ENCODE measurements around the gene SUPT4H1.

The SUPT4H1 gene

GRCh38 chr17:58325289-58325726, 26.7 kb downstream of the SUPT4H1 start:
- H3K4me3 ChIP-seq (ENCODE audit: insufficient read depth, low read depth, low read length, poor library complexity, severe bottlenecking) = no peak overlapping the region
- no peak for DNase-seq
- no peak overlapping the region for H3K27ac ChIP-seq (ENCODE audit: insufficient read depth, low read length, poor library complexity, severe bottlenecking)
- peaks cover 3% of the 10 kb centered on the region for H3K36me3 ChIP-seq (ENCODE audit: control insufficient read depth, insufficient read depth, low read length)
- peaks cover 24% of the 10 kb centered on the region for H3K4me1 ChIP-seq (ENCODE audit: control insufficient read depth, insufficient read depth, low read length, poor library complexity, severe bottlenecking)
- no peaks in the 10 kb centered on the region for H3K9me3 ChIP-seq (ENCODE audit: control insufficient read depth, low read length)
- no peaks in the 10 kb centered on the region for H3K27me3 ChIP-seq (replicated peaks; ENCODE audit: control insufficient read depth, insufficient read depth, low read length, poor library complexity, severe bottlenecking)

GRCh38 chr17:58324409-58325288, 27.4 kb downstream of the SUPT4H1 start:
- DNase-seq = no peak
- Histone ChIP-seq H3K27me3 (replicated peaks; ENCODE audit: control insufficient read depth, insufficient read depth, low read length, poor library complexity, severe bottlenecking) (no peaks in the 10 kb centered on the region), H3K4me1 (ENCODE audit: control insufficient read depth, insufficient read depth, low read length, poor library complexity, severe bottlenecking) (peaks cover 21% of the 10 kb centered on the region)

DNA sequence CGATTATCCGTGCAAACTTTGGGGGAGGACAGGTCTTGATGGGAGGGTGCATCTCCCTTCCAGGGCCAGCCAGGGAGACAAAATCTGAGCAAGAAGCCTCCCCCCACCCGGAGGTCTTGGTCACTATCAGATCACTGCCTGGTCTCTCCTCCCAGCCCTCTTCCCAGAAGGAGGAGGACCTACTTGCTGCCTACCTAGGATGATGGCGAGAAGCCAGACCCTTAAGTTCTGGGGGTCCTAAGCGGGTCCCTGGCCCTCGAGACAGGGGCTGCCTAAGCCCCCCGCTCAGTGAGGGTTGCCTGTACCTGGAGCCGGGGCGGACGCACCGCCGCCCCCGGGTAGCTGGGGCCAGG, 28.0 kb downstream of the SUPT4H1 start:
- no peak for DNase-seq
- Histone ChIP-seq H3K4me1 (ENCODE audit: control insufficient read depth, insufficient read depth, low read length, poor library complexity, severe bottlenecking) (peaks cover 15% of the 10 kb centered on the region), H3K27ac (ENCODE audit: insufficient read depth, low read length, poor library complexity, severe bottlenecking) (no peak overlapping the region), H3K27me3 (replicated peaks; ENCODE audit: control insufficient read depth, insufficient read depth, low read length, poor library complexity, severe bottlenecking) (no peaks in the 10 kb centered on the region), H3K36me3 (ENCODE audit: control insufficient read depth, insufficient read depth, low read length) (no peaks in the 10 kb centered on the region), H3K9me3 (ENCODE audit: control insufficient read depth, low read length) (no peaks in the 10 kb centered on the region), H3K4me3 (ENCODE audit: insufficient read depth, low read depth, low read length, poor library complexity, severe bottlenecking) (no peak overlapping the region)

More at GRCh38 chr17:58324409-58325288, 27.4 kb downstream of the SUPT4H1 start:
- Histone ChIP-seq H3K27ac (ENCODE audit: insufficient read depth, low read length, poor library complexity, severe bottlenecking) (no peak overlapping the region), H3K4me3 (ENCODE audit: insufficient read depth, low read depth, low read length, poor library complexity, severe bottlenecking) (no peak overlapping the region), H3K9me3 (ENCODE audit: control insufficient read depth, low read length) (no peaks in the 10 kb centered on the region), H3K36me3 (ENCODE audit: control insufficient read depth, insufficient read depth, low read length) (no peaks in the 10 kb centered on the region)

GRCh38 chr17:58323366-58324055, 28.5 kb downstream of the SUPT4H1 start:
- H3K9me3 ChIP-seq (ENCODE audit: control insufficient read depth, low read length) = no peaks in the 10 kb centered on the region
- no peak for DNase-seq
- H3K4me1 ChIP-seq (ENCODE audit: control insufficient read depth, insufficient read depth, low read length, poor library complexity, severe bottlenecking) = peaks cover 11% of the 10 kb centered on the region
- H3K27ac ChIP-seq (ENCODE audit: insufficient read depth, low read length, poor library complexity, severe bottlenecking) = no peak overlapping the region
- H3K4me3 ChIP-seq (ENCODE audit: insufficient read depth, low read depth, low read length, poor library complexity, severe bottlenecking) = no peak overlapping the region
- no peaks in the 10 kb centered on the region for H3K27me3 ChIP-seq (replicated peaks; ENCODE audit: control insufficient read depth, insufficient read depth, low read length, poor library complexity, severe bottlenecking)
- H3K36me3 ChIP-seq (ENCODE audit: control insufficient read depth, insufficient read depth, low read length) = no peaks in the 10 kb centered on the region

DNA sequence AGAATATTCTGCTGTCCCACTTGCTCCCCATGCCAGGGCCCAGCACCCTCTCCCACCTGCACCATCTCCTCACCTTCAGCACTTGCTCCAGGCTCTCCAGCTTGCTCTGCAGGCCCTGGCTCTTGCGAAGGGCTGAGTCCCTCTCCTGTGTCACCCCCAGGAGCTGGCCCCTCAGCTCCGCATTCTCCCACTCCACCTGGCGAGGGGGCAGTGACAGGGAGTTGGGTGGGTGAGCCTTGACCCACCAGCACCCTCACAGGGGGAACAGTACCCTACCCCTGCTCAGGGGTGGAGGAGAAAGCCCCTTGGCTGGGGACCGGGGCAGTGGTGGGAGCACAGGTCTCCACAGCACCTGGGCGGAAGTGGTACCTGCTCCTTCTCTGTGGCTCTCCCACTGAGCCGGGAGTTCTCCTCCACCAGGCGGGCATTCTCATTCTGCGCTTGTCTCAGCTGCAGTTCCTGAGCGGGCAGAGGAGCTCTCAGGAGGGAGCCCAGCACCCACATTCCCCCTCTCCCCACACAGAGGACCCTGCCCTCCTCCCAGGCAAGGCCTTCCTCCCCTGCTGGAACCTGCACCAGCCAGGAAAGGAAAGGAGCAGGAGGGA, 29.3 kb downstream of the SUPT4H1 start:
- H3K27ac ChIP-seq (ENCODE audit: insufficient read depth, low read length, poor library complexity, severe bottlenecking) = no peak overlapping the region
- H3K9me3 ChIP-seq (ENCODE audit: control insufficient read depth, low read length) = no peaks in the 10 kb centered on the region
- DNase-seq = no peak
- H3K36me3 ChIP-seq (ENCODE audit: control insufficient read depth, insufficient read depth, low read length) = no peaks in the 10 kb centered on the region
- peaks cover 9% of the 10 kb centered on the region for H3K4me1 ChIP-seq (ENCODE audit: control insufficient read depth, insufficient read depth, low read length, poor library complexity, severe bottlenecking)
- no peaks in the 10 kb centered on the region for H3K27me3 ChIP-seq (replicated peaks; ENCODE audit: control insufficient read depth, insufficient read depth, low read length, poor library complexity, severe bottlenecking)
- H3K4me3 ChIP-seq (ENCODE audit: insufficient read depth, low read depth, low read length, poor library complexity, severe bottlenecking) = no peak overlapping the region

- no peak for DNase-seq
- Histone ChIP-seq H3K4me3 (ENCODE audit: insufficient read depth, low read depth, low read length, poor library complexity, severe bottlenecking) (no peak overlapping the region), H3K27me3 (replicated peaks; ENCODE audit: control insufficient read depth, insufficient read depth, low read length, poor library complexity, severe bottlenecking) (no peaks in the 10 kb centered on the region), H3K9me3 (ENCODE audit: control insufficient read depth, low read length) (no peaks in the 10 kb centered on the region), H3K36me3 (ENCODE audit: control insufficient read depth, insufficient read depth, low read length) (no peaks in the 10 kb centered on the region), H3K4me1 (ENCODE audit: control insufficient read depth, insufficient read depth, low read length, poor library complexity, severe bottlenecking) (peaks cover 10% of the 10 kb centered on the region), H3K27ac (ENCODE audit: insufficient read depth, low read length, poor library complexity, severe bottlenecking) (no peak overlapping the region)
These were observed 30.2 kb downstream of the SUPT4H1 start for GRCh38 chr17:58321571-58322525.

- Histone ChIP-seq H3K27me3 (replicated peaks; ENCODE audit: control insufficient read depth, insufficient read depth, low read length, poor library complexity, severe bottlenecking) (no peaks in the 10 kb centered on the region), H3K9me3 (ENCODE audit: control insufficient read depth, low read length) (no peaks in the 10 kb centered on the region), H3K27ac (ENCODE audit: insufficient read depth, low read length, poor library complexity, severe bottlenecking) (no peak overlapping the region), H3K36me3 (ENCODE audit: control insufficient read depth, insufficient read depth, low read length) (no peaks in the 10 kb centered on the region), H3K4me3 (ENCODE audit: insufficient read depth, low read depth, low read length, poor library complexity, severe bottlenecking) (no peak overlapping the region), H3K4me1 (ENCODE audit: control insufficient read depth, insufficient read depth, low read length, poor library complexity, severe bottlenecking) (peaks cover 10% of the 10 kb centered on the region)
- no peak for DNase-seq
These were observed 31.3 kb downstream of the SUPT4H1 start for GRCh38 chr17:58320570-58321323.

- Histone ChIP-seq H3K9me3 (ENCODE audit: control insufficient read depth, low read length) (no peaks in the 10 kb centered on the region), H3K27me3 (replicated peaks; ENCODE audit: control insufficient read depth, insufficient read depth, low read length, poor library complexity, severe bottlenecking) (no peaks in the 10 kb centered on the region), H3K4me3 (ENCODE audit: insufficient read depth, low read depth, low read length, poor library complexity, severe bottlenecking) (no peak overlapping the region), H3K36me3 (ENCODE audit: control insufficient read depth, insufficient read depth, low read length) (no peaks in the 10 kb centered on the region), H3K4me1 (ENCODE audit: control insufficient read depth, insufficient read depth, low read length, poor library complexity, severe bottlenecking) (peaks cover 10% of the 10 kb centered on the region), H3K27ac (ENCODE audit: insufficient read depth, low read length, poor library complexity, severe bottlenecking) (no peak overlapping the region)
- DNase-seq = no peak
These were observed 31.8 kb downstream of the SUPT4H1 start for GRCh38 chr17:58320163-58320558.
